Fibroblast of villous mesenchyme (primary cell): ENCODE measurements around the gene RAPGEF2. TPM values are rescaled to one million over a fixed set of nuclear protein-coding genes. Genes with fewer than 3 reads are reported as not detected.
"Not testable (repeated sequence)": the region's sequence is repeated elsewhere in the genome, so short reads cannot be mapped to it uniquely, and the experiment has no call there.

ENCODE experiments used
- DNase-seq: peaks from one replicate; pipeline ENCODE4 v3.0.0-alpha.2; 2010; ENCODE audit warnings: low read depth
- H3K4me3 ChIP-seq: 2 replicates; pipeline ENCODE4 v1.5.1; 2011; ENCODE audit warnings: low read depth, mild to moderate bottlenecking, low read length
- total RNA-seq: library from RNA; depleted of rRNA; stranded (reverse); fragments of >200 nt; gene quantifications from 2 replicates; pipeline ENCODE4 v1.2.3, GENCODE V29; 2012
- TF ChIP-seq, protein P1 (sequence below): IDR thresholded peaks from 2 replicates; pipeline ENCODE4 v1.5.1; 2012; ENCODE audit warnings: low read depth, mild to moderate bottlenecking, low read length; ENCODE audit not compliant: insufficient read depth

RAPGEF2 gene
- total RNA-seq, 1 donor = 47.1 TPM

DNA sequence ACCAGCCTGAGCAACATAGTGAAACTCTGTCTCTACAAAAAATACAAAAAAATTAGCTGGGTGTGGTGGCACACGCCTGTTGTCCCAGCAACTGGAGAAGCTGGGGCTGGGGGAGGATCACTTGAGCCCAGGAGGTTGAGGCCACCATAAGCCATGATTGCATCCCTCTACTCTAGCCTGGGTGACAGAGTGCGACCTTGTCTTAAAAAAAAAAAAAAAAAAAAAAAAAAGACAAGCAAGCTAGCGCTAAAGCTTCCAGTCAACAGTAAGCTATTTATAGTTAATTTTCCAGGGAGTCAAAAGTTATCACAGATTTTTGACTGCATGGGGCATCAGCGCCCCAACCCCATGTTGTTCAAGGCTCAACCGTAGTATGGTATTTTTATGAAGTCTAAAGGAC is 273.4 kb downstream of the RAPGEF2 start:
- no peak overlapping the region for H3K4me3 ChIP-seq
- TF ChIP-seq, protein P1, sequence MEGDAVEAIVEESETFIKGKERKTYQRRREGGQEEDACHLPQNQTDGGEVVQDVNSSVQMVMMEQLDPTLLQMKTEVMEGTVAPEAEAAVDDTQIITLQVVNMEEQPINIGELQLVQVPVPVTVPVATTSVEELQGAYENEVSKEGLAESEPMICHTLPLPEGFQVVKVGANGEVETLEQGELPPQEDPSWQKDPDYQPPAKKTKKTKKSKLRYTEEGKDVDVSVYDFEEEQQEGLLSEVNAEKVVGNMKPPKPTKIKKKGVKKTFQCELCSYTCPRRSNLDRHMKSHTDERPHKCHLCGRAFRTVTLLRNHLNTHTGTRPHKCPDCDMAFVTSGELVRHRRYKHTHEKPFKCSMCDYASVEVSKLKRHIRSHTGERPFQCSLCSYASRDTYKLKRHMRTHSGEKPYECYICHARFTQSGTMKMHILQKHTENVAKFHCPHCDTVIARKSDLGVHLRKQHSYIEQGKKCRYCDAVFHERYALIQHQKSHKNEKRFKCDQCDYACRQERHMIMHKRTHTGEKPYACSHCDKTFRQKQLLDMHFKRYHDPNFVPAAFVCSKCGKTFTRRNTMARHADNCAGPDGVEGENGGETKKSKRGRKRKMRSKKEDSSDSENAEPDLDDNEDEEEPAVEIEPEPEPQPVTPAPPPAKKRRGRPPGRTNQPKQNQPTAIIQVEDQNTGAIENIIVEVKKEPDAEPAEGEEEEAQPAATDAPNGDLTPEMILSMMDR = no peak
- DNase-seq = no peak

DNA sequence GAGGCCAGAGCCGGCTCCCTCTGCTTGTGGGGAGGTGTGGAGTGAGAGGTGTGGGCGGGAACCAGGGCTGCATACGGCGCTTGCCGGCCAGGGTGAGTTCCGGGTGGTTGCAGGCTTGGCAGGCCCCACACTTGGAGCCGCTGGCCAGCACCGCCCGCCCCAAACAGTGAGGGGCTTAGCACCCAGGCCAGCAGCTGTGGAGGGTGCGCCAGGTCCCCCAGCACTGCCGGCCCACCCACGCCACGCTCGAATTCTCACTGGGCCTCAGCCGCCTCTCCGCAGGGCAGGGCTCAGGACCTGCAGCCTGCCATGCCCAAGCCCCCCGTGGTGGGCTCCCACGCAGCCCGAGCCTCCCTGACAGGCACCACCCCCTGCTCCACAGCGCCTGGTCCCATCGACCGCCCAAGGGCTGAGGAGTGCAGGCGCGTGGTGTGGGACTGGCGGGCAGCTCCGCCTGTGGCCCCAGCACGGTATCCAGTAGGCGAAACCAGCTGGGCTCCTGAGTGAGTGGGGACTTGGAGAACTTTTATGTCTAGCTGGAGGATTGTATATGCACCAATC is 275.3 kb downstream of the RAPGEF2 start:
- no peak overlapping the region for H3K4me3 ChIP-seq
- TF ChIP-seq, protein P1 = no peak
- DNase-seq = no peak

DNA sequence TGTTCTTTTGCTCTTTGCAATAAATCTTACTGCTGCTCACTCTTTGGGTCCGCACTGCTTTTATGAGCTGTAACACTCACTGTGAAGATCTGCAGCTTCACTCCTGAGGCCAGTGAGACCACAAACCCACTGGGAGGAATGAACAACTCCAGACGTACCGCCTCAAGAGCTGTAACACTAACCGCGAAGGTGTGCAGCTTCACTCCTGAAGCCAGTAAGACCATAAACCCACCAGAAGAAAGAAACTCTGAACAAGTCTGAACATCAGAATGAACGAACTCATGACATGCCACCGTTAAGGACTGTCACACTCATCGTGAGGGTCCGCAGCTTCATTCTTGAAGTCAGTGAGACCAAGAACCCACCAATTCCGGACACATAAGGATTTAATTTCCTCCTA is 276.2 kb downstream of the RAPGEF2 start:
- H3K4me3 ChIP-seq, DNase-seq: not testable (repeated sequence)

DNA sequence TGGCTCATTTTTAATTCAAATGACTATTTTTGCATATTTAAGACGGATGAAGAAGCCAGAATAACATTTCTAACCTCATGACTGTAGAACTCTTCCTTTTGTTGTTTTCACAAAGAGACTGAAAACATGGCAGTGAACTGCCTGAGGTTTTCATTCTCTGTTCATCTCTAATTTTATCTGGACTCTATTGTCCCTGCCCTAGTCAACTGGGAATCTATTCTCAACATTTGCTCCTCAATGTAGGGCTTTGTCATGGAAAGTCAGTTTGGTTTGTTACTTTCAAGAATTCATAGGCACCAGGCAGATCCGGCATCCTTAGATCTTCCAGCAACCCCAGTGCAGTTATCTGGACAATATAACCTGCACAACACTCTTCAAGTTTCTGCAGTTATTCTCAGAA is 277.0 kb downstream of the RAPGEF2 start:
- no peak for DNase-seq
- no peak overlapping the region for H3K4me3 ChIP-seq
- TF ChIP-seq, protein P1 = no peak

DNA sequence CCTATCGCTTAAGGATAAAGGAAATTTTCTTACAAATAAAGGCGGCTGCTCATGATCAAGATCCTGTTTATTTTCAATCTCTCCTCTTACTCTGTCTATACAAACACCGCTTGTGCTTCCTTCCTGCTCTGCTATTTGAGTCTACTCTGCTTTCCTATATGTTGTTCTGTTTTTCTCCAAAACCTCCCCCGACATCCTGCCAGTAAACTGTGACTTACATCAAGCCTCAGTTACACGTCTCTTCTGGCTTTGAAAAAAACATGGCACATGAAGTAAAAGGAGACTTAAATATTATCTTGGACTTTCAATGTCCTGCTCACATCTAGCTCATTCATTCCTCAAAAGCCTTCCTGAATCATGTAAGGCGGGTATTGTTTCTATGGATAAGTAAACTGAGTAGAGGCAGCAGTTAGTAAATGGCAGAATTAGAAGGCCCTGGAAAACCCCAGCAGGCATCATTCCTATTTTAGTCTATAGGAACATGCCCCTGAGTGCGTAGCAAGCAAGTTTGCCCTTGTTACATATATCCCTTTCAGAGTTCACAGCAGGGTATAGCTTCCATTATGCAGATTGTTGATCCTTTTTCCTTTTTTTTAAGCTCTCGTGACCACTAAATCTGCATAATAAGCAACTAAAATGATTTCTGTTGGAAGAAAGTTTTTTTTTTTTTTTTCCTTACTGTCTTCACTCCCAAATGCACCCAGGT is 280.1 kb downstream of the RAPGEF2 start:
- TF ChIP-seq, protein P1 = no peak
- no peak for DNase-seq
- no peak overlapping the region for H3K4me3 ChIP-seq

DNA sequence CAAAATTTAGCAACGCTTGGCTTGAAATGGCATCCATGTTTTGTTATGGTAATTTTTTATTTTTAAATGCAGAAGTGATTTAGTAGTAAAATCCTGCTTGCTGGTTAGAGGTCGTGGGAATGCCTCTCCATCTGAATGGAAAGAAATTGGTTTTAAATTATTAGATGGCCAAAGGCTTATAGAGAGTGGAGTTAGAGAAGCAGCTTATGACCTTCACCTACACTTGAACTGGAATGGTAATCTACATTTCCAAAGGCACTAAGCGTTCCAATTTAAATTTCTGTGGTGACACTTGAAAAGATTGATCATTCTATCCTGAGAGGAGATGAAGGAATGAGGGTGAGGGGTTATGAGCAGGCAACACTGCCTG is 280.7 kb downstream of the RAPGEF2 start:
- DNase-seq = no peak
- TF ChIP-seq, protein P1 = no peak
- H3K4me3 ChIP-seq = no peak overlapping the region

DNA sequence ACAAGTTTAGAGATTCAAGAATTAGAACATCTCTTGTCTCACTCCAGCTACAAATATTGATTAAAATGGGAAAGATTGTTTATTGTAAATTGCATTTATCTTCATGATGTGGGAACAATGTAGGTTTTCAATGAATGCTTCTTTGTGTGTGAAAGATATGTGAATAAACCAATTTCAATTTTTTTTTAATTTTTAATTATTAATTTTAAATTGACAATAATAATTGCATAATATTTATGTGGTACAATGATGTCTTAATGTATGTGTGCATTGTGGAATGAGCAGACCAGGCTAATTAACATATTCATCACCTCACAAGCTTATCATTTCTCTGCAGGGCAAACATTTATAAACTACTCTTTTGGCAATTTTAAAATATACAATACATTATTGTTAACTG is 281.1 kb downstream of the RAPGEF2 start:
- no peak for DNase-seq
- TF ChIP-seq, protein P1 = no peak
- H3K4me3 ChIP-seq = no peak overlapping the region
